GM18505 (cell line): ENCODE results near the gene SH3RF3.

Experiments used
- ATAC-seq: cut with Tn5 transposase; IDR thresholded peaks from one replicate; pipeline ENCODE4 v1.9.1; 2021; ENCODE audit not compliant: unreplicated experiment
- POLR2A ChIP-seq: IDR thresholded peaks from 4 replicates; pipeline ENCODE4 v1.6.1; 2011; ENCODE audit warnings: borderline replicate concordance; ENCODE audit not compliant: insufficient read depth, insufficient read length; ENCODE audit errors: extremely low read depth

The SH3RF3 gene

DNA sequence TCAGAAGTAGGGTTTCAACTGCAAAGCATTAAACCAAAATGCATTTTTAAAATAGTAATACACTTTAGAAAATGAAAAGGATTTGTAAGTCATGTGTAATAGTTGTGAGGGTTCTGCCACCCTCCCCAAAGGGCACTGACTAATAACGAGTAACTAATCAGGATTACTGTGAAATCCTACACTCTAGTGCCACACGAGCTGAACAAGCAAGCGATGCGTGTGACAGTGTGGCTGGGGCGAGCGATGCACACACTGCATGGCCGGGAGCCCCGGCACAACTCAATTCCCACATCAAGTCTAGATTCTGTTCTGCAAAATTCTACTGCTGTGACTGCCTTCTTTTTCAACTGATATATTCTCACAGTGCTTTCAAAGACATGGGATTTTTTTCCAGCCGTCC is 328.4 kb downstream of the SH3RF3 start:
- no peak for TF ChIP-seq POLR2A
- ATAC-seq = no peak

DNA sequence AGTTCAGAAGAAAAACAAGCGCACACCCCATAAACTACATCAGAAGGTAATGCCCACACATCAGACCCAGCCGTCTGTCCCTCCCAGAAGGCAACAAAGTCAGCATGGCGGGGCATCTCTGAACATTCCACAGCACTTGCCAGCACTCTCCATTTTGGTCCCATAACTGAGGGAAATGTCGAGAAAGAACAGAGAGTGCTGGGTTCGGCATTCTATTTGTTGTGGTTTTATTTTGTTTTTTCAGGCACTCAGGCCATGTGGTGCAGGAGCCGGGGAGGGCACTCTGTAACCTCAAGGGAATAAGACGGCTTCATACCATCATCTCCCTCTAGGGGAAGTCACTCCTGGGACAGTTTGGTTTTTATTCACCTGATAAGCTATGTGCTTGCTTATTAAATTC is 328.8 kb downstream of the SH3RF3 start:
- ATAC-seq = no peak
- TF ChIP-seq POLR2A = no peak

DNA sequence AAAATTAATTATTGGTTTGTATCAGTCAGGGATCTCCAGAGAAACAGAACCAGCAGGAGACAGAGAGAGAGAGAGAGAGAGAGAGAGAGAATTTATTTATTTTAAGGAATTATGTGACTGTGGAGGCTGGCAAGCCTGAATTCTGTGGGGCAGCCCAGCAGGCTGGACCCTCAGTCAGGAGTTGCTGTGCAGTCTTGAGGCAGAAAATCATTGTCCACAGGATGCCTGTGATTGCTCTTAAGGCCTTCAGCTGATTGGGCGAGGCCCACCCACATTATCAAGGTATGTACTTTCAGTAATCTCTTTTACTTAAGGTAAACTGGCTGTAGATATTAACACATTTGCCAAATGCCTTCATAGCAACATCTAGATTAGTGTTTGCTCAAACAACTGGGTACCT is 329.5 kb downstream of the SH3RF3 start:
- TF ChIP-seq POLR2A = no peak
- ATAC-seq = no peak

DNA sequence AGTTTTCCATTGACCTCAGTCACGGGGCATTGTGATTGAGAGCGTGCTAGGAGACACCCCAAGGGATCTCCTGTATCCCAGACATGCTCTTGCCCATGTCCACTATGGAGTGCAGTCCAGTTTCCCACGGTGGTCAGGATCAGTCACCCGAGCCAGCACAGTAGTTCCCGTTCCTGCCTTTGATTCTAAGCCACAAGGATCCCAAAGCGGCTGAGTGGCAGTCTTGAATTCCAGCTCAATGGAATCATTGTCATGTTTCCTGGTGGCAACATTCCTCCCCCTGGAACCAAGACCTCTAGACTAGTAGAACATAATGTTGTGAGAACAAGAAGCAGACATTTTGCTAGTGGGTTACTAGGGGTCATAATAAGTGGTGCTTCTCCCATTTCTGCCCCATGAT is 330.5 kb downstream of the SH3RF3 start:
- ATAC-seq = no peak
- no peak for TF ChIP-seq POLR2A

- no peak for ATAC-seq
- TF ChIP-seq POLR2A = no peak
These were observed 331.7 kb downstream of the SH3RF3 start for GRCh38 chr2:109460553-109461324.

- no peak for ATAC-seq
- no peak for TF ChIP-seq POLR2A
These were observed 334.2 kb downstream of the SH3RF3 start for GRCh38 chr2:109463236-109463635.

- ATAC-seq = no peak
- no peak for TF ChIP-seq POLR2A
These were observed 334.9 kb downstream of the SH3RF3 start for GRCh38 chr2:109463891-109464290.

DNA sequence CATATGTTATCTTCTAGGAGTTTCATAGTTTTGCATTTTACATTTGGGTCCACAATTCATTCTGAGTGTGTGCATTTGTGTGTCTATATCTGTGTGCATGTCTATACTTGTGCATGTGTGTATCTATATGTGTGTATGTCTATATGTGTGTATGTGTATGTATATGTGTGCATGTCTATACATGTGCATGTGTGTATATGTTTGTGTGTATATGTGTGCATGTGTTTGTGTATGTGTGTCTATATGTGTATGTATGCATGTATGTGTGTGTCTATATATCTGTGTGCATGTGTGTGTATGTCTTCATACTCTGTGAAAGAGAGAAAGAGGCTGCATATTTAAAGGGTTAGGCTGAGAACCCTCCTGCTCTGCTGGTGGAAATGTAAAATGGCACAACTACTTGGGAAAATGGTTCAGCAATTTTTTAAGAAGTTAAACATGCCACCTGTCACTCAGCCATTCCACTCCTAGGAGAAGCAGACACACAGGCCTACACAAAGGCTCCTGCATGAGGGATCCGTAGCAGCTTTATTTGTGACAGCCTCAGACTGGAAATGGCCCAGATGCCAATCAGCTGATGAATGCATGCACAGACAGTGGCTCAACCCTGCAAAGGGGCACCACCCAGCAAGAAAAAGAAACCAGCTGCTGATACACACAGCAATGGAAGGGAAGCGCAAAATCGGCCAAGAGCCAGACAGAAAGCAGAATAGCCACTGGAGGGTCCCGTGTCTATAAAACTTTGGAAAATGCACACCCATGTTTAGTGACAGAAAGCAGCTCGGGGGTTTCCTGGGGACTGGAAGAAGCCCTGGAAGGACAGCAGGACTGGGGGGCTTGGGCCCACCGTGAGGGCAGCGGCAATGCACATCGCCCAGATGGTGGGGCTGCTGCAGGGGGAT is 337.9 kb downstream of the SH3RF3 start:
- ATAC-seq = no peak
- no peak for TF ChIP-seq POLR2A

- no peak for TF ChIP-seq POLR2A
- no peak for ATAC-seq
These were observed 338.7 kb downstream of the SH3RF3 start for GRCh38 chr2:109467701-109468100.

- TF ChIP-seq POLR2A = no peak
- ATAC-seq = no peak
These were observed 339.9 kb downstream of the SH3RF3 start for GRCh38 chr2:109468893-109469292.

DNA sequence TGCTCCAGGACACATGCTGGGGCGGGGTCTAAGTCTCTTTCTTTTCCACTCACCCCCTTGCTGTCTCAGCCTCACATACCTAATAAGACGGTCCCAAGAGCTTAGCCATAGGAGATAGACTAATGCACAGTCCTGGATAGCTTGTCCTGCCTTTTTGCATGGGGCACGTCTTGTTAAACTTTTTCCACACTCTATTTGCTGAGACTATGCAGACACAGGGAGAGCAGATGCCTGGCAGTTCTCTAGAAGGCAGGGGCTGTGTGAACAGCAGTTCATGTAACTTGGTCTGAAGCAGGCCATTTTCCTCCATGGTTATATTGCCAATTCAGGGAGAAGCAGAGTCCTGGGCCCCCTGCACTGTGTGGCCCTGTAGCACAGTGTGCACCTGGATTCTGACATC is 342.7 kb downstream of the SH3RF3 start:
- TF ChIP-seq POLR2A = no peak
- ATAC-seq = no peak

DNA sequence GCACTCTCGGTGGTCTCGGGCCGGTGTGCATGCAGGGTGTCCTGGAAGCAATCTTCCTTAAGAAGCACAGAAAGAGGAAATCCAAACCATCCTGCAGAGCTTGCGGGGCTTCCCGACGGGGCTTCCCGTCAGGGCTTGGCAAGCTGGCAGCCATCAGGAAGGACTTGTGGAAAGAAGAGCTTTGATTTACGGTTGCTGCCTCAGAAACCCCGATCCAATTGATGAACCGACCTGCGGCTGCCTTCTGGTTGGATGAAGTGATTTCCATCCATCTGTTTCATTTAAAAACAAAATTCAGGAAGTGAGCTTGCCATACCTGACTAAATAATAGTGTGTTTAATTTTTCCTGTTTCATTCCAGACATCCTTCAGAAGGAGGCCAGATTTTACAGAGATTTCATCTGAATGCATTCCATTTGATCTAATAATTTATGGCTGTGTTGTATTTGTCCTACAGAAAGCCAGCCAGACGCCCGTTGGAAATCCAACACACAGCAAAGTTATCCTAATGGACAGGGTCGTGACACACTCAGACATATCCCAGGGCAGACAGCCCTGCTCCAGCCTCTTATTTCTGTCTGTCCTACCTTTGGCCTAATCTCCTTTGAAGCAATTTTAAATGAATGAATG is 343.4 kb downstream of the SH3RF3 start:
- no peak for TF ChIP-seq POLR2A
- no peak for ATAC-seq

DNA sequence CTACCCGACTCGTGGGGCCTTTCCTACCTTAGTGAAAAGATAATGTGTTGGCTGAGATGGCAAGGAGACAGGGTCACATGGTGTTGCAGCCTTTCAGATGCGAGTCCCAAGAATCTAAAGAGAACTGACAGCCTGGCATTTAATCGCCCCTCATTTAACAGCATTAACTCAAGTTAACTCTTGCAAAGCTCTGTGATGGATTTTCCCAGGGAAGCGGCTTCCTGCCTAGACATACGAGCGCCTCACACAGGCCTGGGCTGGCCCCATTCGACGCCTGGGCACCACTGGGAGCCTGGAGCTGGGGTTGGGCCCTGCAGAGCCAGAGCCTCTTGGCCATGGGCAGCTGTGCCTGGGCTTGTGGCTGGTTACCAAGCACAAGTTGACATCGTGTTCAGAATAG is 344.0 kb downstream of the SH3RF3 start:
- no peak for ATAC-seq
- no peak for TF ChIP-seq POLR2A
